Endodermal cell (in vitro differentiated cells): ENCODE measurements around the gene TLL1. TPM values are rescaled to one million over a fixed set of nuclear protein-coding genes. Genes with fewer than 3 reads are reported as not detected.

Experiments
- DNase-seq: peaks from one replicate; pipeline ENCODE4 v3.0.0-alpha.2; 2017
- H3K27ac ChIP-seq: 2 replicates; pipeline ENCODE4 v1.5.1; 2013; ENCODE audit warnings: mild to moderate bottlenecking, low read depth, low read length, moderate library complexity
- H3K27me3 ChIP-seq: 2 replicates; pipeline ENCODE4 v1.6.1; 2013; ENCODE audit warnings: mild to moderate bottlenecking, low read length, moderate library complexity; ENCODE audit not compliant: insufficient read depth, control insufficient read depth, poor library complexity, severe bottlenecking
- H3K36me3 ChIP-seq: 2 replicates; pipeline ENCODE4 v1.7.0; 2013; ENCODE audit warnings: mild to moderate bottlenecking, low read length, moderate library complexity; ENCODE audit not compliant: control insufficient read depth, insufficient read depth
- H3K4me1 ChIP-seq: one replicate; pipeline ENCODE4 v1.7.0; 2013; ENCODE audit warnings: low read length; ENCODE audit not compliant: control insufficient read depth, insufficient read depth
- H3K4me3 ChIP-seq: 2 replicates; pipeline ENCODE4 v1.5.1; 2013; ENCODE audit warnings: mild to moderate bottlenecking, low read length, moderate library complexity
- H3K9ac ChIP-seq: 2 replicates; pipeline ENCODE4 v1.6.1; 2013; ENCODE audit warnings: mild to moderate bottlenecking, low read length, moderate library complexity; ENCODE audit not compliant: poor library complexity, severe bottlenecking; ENCODE audit errors: extremely low read depth
- H3K9me3 ChIP-seq: 2 replicates; pipeline ENCODE4 v1.6.1; 2013; ENCODE audit warnings: mild to moderate bottlenecking, low read length, moderate library complexity; ENCODE audit not compliant: control insufficient read depth
- H3K27ac Mint-ChIP-seq: 2 replicates; pipeline ENCODE4 v1.8.0; 2020; ENCODE audit warnings: mixed read lengths
- H3K27me3 Mint-ChIP-seq: 2 replicates; pipeline ENCODE4 v1.8.0; 2021; ENCODE audit warnings: mild to moderate bottlenecking, mixed read lengths; ENCODE audit not compliant: insufficient read depth
- H3K36me3 Mint-ChIP-seq: 2 replicates; pipeline ENCODE4 v1.8.0; 2020; ENCODE audit warnings: low read depth, mixed read lengths
- H3K4me1 Mint-ChIP-seq: 2 replicates; pipeline ENCODE4 v1.8.0; 2020; ENCODE audit warnings: mixed read lengths
- H3K4me3 Mint-ChIP-seq: 2 replicates; pipeline ENCODE4 v1.8.0; 2020; ENCODE audit warnings: mild to moderate bottlenecking, moderate library complexity, mixed read lengths
- H3K9me3 Mint-ChIP-seq: 2 replicates; pipeline ENCODE4 v1.8.0; 2020; ENCODE audit warnings: mild to moderate bottlenecking, mixed read lengths
- CTCF ChIP-seq: fragments of 200-600 bp; sonication (generic); conservative IDR thresholded peaks from 2 replicates; pipeline ENCODE4 v1.5.0; 2021; ENCODE audit warnings: antibody characterized with exemption, mild to moderate bottlenecking
- WGBS, 2 experiments: methylation state at CpG; one replicate each; pipeline versions ENCODE4 v1.1.5 to v1.1.7; 2013; ENCODE audit warnings: missing lambda C conversion rate in 2 of 2, mixed read lengths in 1 of 2; ENCODE audit not compliant: insufficient coverage in 1 of 2, insufficient read length in 1 of 2; 5-methylcytosine and 5-hydroxymethylcytosine counted together
- total RNA-seq, 2 donors: library from RNA; stranded (reverse); fragmentation: NEBNext Ultra II Directional in 1 of 2; extraction: Animal tissue kit (Norgen Biotek cat#: 25700) in 1 of 2; gene quantifications; 2 replicates in 1 of 2; 3 replicates in 1 of 2; pipeline ENCODE4 v1.2.1, GENCODE V29; 2021

The TLL1 gene
- total RNA-seq, 2 donors from 2014 or later: 0.18 to 3.8 TPM

- peaks cover 7% of the 10 kb centered on the region for H3K36me3 Mint-ChIP-seq
- H3K9me3 ChIP-seq: peaks cover 9% of the 10 kb centered on the region
- no peak overlapping the region for H3K4me3 Mint-ChIP-seq
- H3K9me3 Mint-ChIP-seq: peaks cover 36% of the 10 kb centered on the region
- no peak overlapping the region for H3K27ac ChIP-seq
- no peak overlapping the region for H3K4me3 ChIP-seq
- H3K4me1 ChIP-seq: no peaks in the 10 kb centered on the region
- WGBS, 2 experiments: 91 to 100% methylated on average over 1 to 4 of the region's 5 CpGs
- H3K27ac Mint-ChIP-seq: no peak overlapping the region
- no peak for DNase-seq
- H3K36me3 ChIP-seq: no peaks in the 10 kb centered on the region
- TF ChIP-seq CTCF: no peak
- no peak overlapping the region for H3K9ac ChIP-seq
- no peaks in the 10 kb centered on the region for H3K4me1 Mint-ChIP-seq
- H3K27me3 Mint-ChIP-seq: no peaks in the 10 kb centered on the region
- no peaks in the 10 kb centered on the region for H3K27me3 ChIP-seq
These were observed 91.6 kb downstream of the TLL1 start for GRCh38 chr4:165964591-165964990.

GRCh38 chr4:165965503-165965902, 92.5 kb downstream of the TLL1 start:
- H3K4me1 Mint-ChIP-seq: no peaks in the 10 kb centered on the region
- H3K27ac ChIP-seq: no peak overlapping the region
- TF ChIP-seq CTCF: no peak
- H3K4me3 Mint-ChIP-seq: no peak overlapping the region
- DNase-seq: no peak
- H3K9me3 ChIP-seq: peaks cover 9% of the 10 kb centered on the region
- no peaks in the 10 kb centered on the region for H3K36me3 ChIP-seq
- no peak overlapping the region for H3K27ac Mint-ChIP-seq
- H3K9me3 Mint-ChIP-seq: peaks cover 31% of the 10 kb centered on the region
- H3K9ac ChIP-seq: no peak overlapping the region
- no peak overlapping the region for H3K4me3 ChIP-seq
- no peaks in the 10 kb centered on the region for H3K4me1 ChIP-seq
- H3K27me3 Mint-ChIP-seq: no peaks in the 10 kb centered on the region
- 76 to 79% methylated on average over 2 of the region's 2 CpGs for WGBS, 2 experiments
- H3K27me3 ChIP-seq: no peaks in the 10 kb centered on the region
- peaks cover 7% of the 10 kb centered on the region for H3K36me3 Mint-ChIP-seq

GRCh38 chr4:165966833-165967232, 93.8 kb downstream of the TLL1 start:
- TF ChIP-seq CTCF: no peak
- no peak for DNase-seq
- H3K36me3 ChIP-seq: no peaks in the 10 kb centered on the region
- Mint-ChIP-seq H3K4me3 (no peak overlapping the region), H3K4me1 (no peaks in the 10 kb centered on the region), H3K9me3 (peaks cover 24% of the 10 kb centered on the region), H3K27me3 (no peaks in the 10 kb centered on the region), H3K27ac (no peak overlapping the region), H3K36me3 (peaks cover 7% of the 10 kb centered on the region)
- peaks cover 9% of the 10 kb centered on the region for H3K9me3 ChIP-seq
- no peak overlapping the region for H3K4me3 ChIP-seq
- WGBS, 2 experiments: 93 to 100% methylated on average over 3 to 8 of the region's 8 CpGs
- no peak overlapping the region for H3K27ac ChIP-seq
- no peak overlapping the region for H3K9ac ChIP-seq
- no peaks in the 10 kb centered on the region for H3K4me1 ChIP-seq
- H3K27me3 ChIP-seq: no peaks in the 10 kb centered on the region
